PFSK-1 (cell line): ENCODE data around the gene ATG7.

ENCODE experiments used
- FOXP2 ChIP-seq: optimal IDR thresholded peaks from 2 replicates; pipeline ENCODE3; 2011; ENCODE audit warnings: borderline replicate concordance, control low read depth, inconsistent platforms; ENCODE audit not compliant: insufficient read depth; ENCODE audit errors: extremely low read length, extremely low read depth
- POLR2AphosphoS5 ChIP-seq: IDR thresholded peaks from 2 replicates; pipeline ENCODE4 v1.6.1; 2012; ENCODE audit warnings: low read depth, mild to moderate bottlenecking, control low read depth, low read length, moderate library complexity
- SIN3A ChIP-seq: IDR thresholded peaks from 2 replicates; pipeline ENCODE4 v1.6.1; 2012; ENCODE audit warnings: mild to moderate bottlenecking, low read length, moderate library complexity, borderline replicate concordance; ENCODE audit not compliant: insufficient read depth
- TAF1 ChIP-seq: IDR thresholded peaks from 2 replicates; pipeline ENCODE4 v1.6.1; 2012; ENCODE audit warnings: low read length, control low read depth, borderline replicate concordance; ENCODE audit not compliant: insufficient read depth
- TF ChIP-seq, protein P1 (sequence below), 2 experiments: IDR thresholded peaks; 2 replicates each; pipeline versions ENCODE4 v1.6.1 to v1.8.0; 2011 to 2012; ENCODE audit warnings: low read depth in 2 of 2, low read length in 2 of 2, control low read depth in 1 of 2, inconsistent platforms in 1 of 2, mild to moderate bottlenecking in 1 of 2, moderate library complexity in 1 of 2; ENCODE audit not compliant: insufficient read depth in 1 of 2

The ATG7 gene

DNA sequence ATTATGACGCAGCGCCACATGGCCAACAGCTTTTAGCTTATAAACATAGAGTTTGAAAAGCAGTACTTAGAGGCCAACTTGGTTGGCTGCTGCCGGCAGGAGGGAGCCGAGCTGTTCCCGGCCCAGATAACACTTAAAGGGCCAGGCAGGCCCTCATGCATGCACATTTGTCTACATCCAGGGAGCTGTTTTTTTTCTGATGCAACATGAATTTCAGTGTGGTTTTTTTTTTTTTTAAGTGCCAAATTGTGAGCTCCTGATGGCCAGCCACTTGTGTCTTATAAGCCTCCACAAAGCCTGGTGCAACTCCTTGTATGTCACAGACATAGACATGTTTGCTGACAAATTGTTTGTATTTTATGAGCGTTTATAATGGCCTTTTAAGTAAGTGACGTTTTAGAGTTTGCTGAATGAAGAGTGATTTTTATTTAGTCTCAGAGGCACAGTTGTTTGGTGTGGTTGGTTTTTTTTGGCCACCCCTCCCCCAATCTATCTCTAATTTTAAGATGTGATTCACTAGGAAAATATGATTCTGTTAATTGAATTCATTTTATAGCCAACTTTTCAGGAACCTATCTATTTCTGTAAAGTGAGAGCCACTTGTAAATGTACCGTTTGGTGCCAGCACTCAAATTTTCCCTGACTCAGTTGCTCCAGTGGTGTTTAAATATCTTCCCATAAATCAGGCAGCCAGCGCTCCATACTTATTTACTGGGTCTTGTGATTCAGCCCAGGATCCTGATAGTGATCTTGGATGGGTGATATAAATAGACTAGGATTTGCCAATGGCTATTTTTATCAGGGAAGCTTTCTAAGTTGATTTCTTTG lies 237.2 kb downstream of the ATG7 start:
- TF ChIP-seq, protein P1, sequence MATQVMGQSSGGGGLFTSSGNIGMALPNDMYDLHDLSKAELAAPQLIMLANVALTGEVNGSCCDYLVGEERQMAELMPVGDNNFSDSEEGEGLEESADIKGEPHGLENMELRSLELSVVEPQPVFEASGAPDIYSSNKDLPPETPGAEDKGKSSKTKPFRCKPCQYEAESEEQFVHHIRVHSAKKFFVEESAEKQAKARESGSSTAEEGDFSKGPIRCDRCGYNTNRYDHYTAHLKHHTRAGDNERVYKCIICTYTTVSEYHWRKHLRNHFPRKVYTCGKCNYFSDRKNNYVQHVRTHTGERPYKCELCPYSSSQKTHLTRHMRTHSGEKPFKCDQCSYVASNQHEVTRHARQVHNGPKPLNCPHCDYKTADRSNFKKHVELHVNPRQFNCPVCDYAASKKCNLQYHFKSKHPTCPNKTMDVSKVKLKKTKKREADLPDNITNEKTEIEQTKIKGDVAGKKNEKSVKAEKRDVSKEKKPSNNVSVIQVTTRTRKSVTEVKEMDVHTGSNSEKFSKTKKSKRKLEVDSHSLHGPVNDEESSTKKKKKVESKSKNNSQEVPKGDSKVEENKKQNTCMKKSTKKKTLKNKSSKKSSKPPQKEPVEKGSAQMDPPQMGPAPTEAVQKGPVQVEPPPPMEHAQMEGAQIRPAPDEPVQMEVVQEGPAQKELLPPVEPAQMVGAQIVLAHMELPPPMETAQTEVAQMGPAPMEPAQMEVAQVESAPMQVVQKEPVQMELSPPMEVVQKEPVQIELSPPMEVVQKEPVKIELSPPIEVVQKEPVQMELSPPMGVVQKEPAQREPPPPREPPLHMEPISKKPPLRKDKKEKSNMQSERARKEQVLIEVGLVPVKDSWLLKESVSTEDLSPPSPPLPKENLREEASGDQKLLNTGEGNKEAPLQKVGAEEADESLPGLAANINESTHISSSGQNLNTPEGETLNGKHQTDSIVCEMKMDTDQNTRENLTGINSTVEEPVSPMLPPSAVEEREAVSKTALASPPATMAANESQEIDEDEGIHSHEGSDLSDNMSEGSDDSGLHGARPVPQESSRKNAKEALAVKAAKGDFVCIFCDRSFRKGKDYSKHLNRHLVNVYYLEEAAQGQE (IDR thresholded peaks at IDR 0.05; ENCODE audit: insufficient read depth in 1 of 2, low read depth in 2 of 2, low read length in 2 of 2) = no peak
- peak; percentile 63; the same call in 1 of the 2 replicates for TF ChIP-seq SIN3A
- TF ChIP-seq POLR2AphosphoS5 = no peak

DNA sequence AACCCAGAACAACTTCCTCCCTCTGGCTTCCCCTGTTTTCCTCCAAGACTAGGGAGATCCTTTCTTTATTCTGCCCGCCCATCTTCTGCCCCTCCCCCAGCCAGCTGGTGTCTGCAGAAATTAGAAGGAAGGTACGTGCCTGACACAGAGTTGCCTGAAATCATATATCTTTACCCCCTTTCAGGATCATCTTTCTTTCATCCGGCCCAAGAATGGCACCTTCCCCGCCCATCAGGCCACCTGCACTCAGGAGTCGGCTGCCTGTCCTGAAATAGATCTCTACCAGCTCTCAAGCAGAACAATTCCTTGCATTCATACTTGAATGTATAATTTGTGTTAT lies 237.8 kb downstream of the ATG7 start:
- TF ChIP-seq, protein P1 (IDR thresholded peaks at IDR 0.05; ENCODE audit: insufficient read depth in 1 of 2, low read depth in 2 of 2, low read length in 2 of 2) = no peak
- TF ChIP-seq POLR2AphosphoS5 (no peak), SIN3A (no peak), TAF1 (no peak), FOXP2 (no peak)

DNA sequence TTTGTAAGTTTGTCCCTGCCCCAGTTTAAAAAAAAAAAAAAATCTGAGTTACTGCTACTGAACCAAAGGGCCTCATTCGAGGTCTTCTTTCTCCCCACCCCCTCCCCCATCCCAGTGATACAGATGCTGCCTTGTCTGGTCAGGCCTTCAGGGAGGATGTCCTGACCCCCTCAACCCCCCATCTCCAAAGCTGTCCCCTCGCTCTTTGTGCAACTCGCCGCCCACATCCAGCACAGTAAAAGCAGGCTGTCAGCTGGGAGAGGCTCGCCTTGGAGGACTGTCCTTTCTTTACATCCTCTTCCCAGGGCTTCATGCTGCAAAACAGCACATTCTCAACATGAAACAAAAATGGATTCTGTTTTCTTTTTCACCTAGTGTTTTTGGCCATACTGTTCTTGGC lies 238.2 kb downstream of the ATG7 start:
- TF ChIP-seq, protein P1 (IDR thresholded peaks at IDR 0.05; ENCODE audit: insufficient read depth in 1 of 2, low read depth in 2 of 2, low read length in 2 of 2) = no peak
- no peak for TF ChIP-seq TAF1
- no peak for TF ChIP-seq POLR2AphosphoS5
- TF ChIP-seq FOXP2 = no peak
- no peak for TF ChIP-seq SIN3A

DNA sequence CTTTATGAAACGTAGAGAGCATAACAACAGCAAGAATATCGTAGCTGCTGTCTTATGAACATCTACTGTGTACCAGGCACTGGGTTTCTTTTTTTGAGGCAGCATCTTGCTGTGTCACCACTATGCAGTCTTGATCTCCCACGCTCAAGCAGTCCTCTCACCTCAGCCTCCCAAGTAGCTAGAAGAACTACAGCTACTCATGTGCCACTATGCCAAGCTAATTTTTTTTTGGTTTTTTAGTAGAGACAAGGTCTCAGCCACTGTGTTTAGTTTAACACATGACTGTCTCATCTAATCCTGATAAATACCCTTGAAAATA lies 241.6 kb downstream of the ATG7 start:
- no peak for TF ChIP-seq FOXP2
- TF ChIP-seq SIN3A = no peak
- TF ChIP-seq, protein P1 (IDR thresholded peaks at IDR 0.05; ENCODE audit: insufficient read depth in 1 of 2, low read depth in 2 of 2, low read length in 2 of 2) = no peak
- TF ChIP-seq POLR2AphosphoS5 = no peak

DNA sequence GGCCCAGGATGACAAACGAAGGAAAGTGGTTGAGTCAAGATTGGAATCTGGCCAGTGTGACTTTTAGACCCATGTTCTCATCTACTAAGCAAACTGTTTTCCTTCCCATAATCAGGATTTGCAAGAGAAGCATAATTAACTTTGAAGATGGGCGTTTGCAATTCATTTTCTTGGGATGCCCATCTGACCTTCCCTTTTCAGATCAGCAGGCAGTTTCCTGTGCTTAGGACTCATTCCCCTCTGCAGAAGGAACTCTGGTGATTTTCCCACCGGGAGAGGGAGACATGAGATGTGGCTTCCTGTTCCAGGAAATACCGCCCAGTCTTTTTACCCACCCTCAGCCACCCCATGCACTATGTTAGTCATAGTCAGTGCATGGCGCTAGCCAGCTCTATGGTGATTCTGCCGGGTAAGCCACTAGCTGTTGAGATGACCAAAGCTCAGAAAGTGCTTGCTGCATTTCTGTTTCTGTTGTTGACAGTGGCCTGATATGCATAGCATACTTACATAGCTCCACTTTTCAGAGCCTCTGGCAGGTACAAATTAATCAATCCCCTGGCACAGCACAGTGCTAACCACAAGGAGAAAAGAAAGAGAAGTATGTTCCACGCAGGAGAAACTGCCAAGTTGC lies 242.1 kb downstream of the ATG7 start:
- no peak for TF ChIP-seq TAF1
- TF ChIP-seq, protein P1 (IDR thresholded peaks at IDR 0.05; ENCODE audit: insufficient read depth in 1 of 2, low read depth in 2 of 2, low read length in 2 of 2) = peak in 1 of 2 experiments; percentile 41; a peak in 1 of 4 replicates
